Omental fat pad (tissue), 4 donors: ENCODE data around the gene DNAJA1. TPM values are rescaled to one million over a fixed set of nuclear protein-coding genes. Genes with fewer than 3 reads are reported as not detected.
A peak's percentile ranks its signal among the peaks of the same experiment; 100 is the strongest.

ENCODE experiments used
- ATAC-seq: fragments of 150-250 bp; one replicate; pipeline ENCODE4 v1.9.1; 2016; ENCODE audit warnings: mild to moderate bottlenecking, moderate library complexity; ENCODE audit not compliant: low FRiP score
- DNase-seq: peaks from one replicate; pipeline ENCODE4 v3.0.0-alpha.2; 2019; ENCODE audit warnings: low spot score
- total RNA-seq, 4 donors: library from RNA; depleted of rRNA; stranded (reverse); fragments of >200 nt; gene quantifications; one replicate each; pipeline ENCODE4 v1.1.0, GENCODE V29; 2016
- TF ChIP-seq, protein P1 (sequence below), 3 donors: fragments of 450-650 bp; IDR thresholded peaks; one replicate each; pipeline ENCODE4 v1.5.1; 2016 to 2017; ENCODE audit warnings: antibody characterized with exemption in 3 of 3, mild to moderate bottlenecking in 3 of 3, moderate library complexity in 2 of 3

The DNAJA1 gene
- total RNA-seq, 4 donors from 2014 or later: 94.6 to 269 (median 151) TPM

DNA sequence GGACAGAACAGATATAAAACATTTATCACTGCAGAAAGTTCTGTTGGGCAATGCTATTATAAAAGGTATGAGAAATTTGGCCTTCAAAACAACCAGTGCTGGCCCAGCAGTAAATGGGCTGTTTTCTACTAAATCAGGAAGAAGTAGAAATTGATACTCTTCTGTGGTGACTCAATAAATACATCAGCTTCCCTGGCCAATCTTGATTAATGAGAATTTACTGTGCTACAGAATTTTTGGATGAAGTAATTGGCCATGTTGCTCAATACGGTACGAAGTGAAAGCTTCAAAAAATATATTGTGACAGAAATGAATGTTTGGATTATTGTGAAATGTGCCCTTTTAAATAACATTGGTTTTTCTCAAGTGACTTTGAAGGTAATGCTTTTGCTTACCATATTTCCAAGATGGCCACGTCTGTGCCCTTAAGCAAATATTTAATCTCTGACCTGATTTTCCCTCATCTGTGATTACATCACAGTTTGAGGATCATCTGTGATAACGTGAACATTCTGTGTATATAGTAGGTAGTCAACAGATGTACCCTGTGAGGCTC lies 4.2 kb downstream of the DNAJA1 start:
- peak; percentile 3 for ATAC-seq
- TF ChIP-seq, protein P1, sequence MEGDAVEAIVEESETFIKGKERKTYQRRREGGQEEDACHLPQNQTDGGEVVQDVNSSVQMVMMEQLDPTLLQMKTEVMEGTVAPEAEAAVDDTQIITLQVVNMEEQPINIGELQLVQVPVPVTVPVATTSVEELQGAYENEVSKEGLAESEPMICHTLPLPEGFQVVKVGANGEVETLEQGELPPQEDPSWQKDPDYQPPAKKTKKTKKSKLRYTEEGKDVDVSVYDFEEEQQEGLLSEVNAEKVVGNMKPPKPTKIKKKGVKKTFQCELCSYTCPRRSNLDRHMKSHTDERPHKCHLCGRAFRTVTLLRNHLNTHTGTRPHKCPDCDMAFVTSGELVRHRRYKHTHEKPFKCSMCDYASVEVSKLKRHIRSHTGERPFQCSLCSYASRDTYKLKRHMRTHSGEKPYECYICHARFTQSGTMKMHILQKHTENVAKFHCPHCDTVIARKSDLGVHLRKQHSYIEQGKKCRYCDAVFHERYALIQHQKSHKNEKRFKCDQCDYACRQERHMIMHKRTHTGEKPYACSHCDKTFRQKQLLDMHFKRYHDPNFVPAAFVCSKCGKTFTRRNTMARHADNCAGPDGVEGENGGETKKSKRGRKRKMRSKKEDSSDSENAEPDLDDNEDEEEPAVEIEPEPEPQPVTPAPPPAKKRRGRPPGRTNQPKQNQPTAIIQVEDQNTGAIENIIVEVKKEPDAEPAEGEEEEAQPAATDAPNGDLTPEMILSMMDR (IDR thresholded peaks at IDR 0.05): no peak
- DNase-seq: no peak

DNA sequence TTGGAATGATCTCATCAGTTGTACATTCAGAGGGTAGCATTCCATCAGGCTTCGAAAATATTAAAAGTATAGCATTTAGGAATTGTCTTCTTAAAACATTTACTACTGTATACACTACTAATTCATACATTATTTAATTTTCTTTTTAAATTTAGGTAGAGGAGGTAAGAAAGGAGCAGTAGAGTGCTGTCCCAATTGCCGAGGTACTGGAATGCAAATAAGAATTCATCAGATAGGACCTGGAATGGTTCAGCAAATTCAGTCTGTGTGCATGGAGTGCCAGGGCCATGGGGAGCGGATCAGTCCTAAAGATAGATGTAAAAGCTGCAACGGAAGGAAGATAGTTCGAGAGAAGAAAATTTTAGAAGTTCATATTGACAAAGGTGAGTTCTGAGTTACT lies 5.2 kb downstream of the DNAJA1 start:
- ATAC-seq (no peak), DNase-seq (no peak)
- TF ChIP-seq, protein P1 (IDR thresholded peaks at IDR 0.05): no peak

- DNase-seq (no peak), ATAC-seq (no peak)
- TF ChIP-seq, protein P1 (IDR thresholded peaks at IDR 0.05): no peak
These were observed 7.2 kb downstream of the DNAJA1 start for GRCh38 chr9:33032292-33032691.

- TF ChIP-seq, protein P1 (IDR thresholded peaks at IDR 0.05): no peak
- ATAC-seq: peak; percentile 62
- no peak for DNase-seq
These were observed 7.8 kb downstream of the DNAJA1 start for GRCh38 chr9:33032865-33033264.

DNA sequence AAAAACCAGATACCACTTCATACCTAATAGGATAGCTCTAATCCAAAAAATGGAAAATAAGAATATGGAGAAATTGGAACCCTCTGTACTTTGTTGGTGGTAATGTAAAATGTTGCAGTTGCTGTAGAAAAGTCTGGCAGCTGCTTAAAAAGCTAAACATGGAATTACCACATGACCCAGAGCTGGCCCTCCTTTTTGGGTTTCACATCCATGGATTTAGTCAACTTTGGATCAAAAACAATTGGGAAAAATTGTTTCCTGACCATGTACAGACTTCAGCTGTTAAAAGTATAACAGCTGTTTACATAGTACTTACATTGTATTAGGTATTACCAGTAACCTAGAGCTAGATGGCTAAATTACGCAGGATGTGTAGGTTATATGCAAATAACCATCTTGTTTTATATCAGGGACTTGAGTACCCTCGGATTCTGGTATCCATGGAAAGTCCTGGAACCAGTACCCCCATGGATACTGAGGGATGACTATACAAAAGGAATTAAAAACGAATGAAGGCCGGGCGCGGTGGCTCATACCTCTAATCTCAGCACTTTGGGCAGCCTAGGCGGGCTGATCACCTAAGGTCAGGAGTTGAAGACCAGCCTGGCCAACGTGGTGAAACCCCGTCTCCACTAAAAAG lies 15.8 kb downstream of the DNAJA1 start:
- DNase-seq (no peak), ATAC-seq (no peak)
- TF ChIP-seq, protein P1 (IDR thresholded peaks at IDR 0.05): no peak

- DNase-seq (no peak), ATAC-seq (no peak)
- TF ChIP-seq, protein P1 (IDR thresholded peaks at IDR 0.05): no peak
These were observed 16.5 kb downstream of the DNAJA1 start for GRCh38 chr9:33041432-33042188.
